Heart left ventricle (tissue), 13 donors: ENCODE data around the gene TXLNG.

Experiments
- CTCF ChIP-seq, 12 donors: fragments of 200-600 bp; sonication (generic) in 4 of 12; IDR thresholded peaks; one replicate each; pipeline versions ENCODE4 v1.5.0 to v1.8.0; 2018 to 2022; ENCODE audit warnings: antibody characterized with exemption in 12 of 12, mild to moderate bottlenecking in 5 of 12
- POLR2A ChIP-seq, 2 donors: fragments of 450-650 bp; IDR thresholded peaks; one replicate each; pipeline ENCODE4 v1.6.1; 2017; ENCODE audit warnings: antibody characterized with exemption in 2 of 2, mild to moderate bottlenecking in 2 of 2, moderate library complexity in 2 of 2
- donor health status: ischemic (EF 13 %, LVEDD 7.1; RV severe dilation, severe dysfunction).
- donor health status: DM: no; HTN: yes; CAD: no.
- donor health status: DM: no; HTN: no; CAD: no.
- donor health status: ischemic (EF 25% LVEDD 6.9; RV normal size, moderate dysfunction).
- donor health status: ischemic (EF 25% LVEDD 5.7; RV mildly dilated, moderate dysfunction).
- donor health status: ischemic (EF 35%, LVEDD 5.7; RV mildly dilated, moderate dysfunction).
- donor health status: nonischemic (EF 11% LVEDD 7.7; RV severe dilation, severe dysfunction).
- donor health status: DM: yes; HTN: yes; CAD: no.
- donor health status: PGD.
- donor health status: ischemic (EF 29% LVEDD 5.4; RV normal size, mild dysfunction).
- donor health status: nonischemic (EF 23%, LVEDD 6.1; RV moderate dilation, normal function).

- TF ChIP-seq CTCF (IDR thresholded peaks at IDR 0.05) (no peak), POLR2A (IDR thresholded peaks at IDR 0.05) (no peak)
Observed at GRCh38 chrX:16797841-16798240, 11.6 kb downstream of the TXLNG start.
